ENCODE data around the gene MRM3. TPM values are rescaled to one million over a fixed set of nuclear protein-coding genes. Genes with fewer than 3 reads are reported as not detected.

The MRM3 gene
- total and polyA plus RNA-seq, 2 donors (not counting 1 experiment from before 2014, with no cell fraction given): 11.6 to 20.9 TPM

- Mint-ChIP-seq H3K4me3 (no peak overlapping the region), H3K27ac (no peak overlapping the region), H3K9me3 (ENCODE audit: insufficient read depth) (no peaks in the 10 kb centered on the region), H3K4me1 (peaks cover 5% of the 10 kb centered on the region), H3K27me3 (no peaks in the 10 kb centered on the region)
- H3K9me3 ChIP-seq (ENCODE audit: control extremely low read depth in 1 of 3, control insufficient read depth in 2 of 3, insufficient read depth in 1 of 3, low read length in 2 of 3): no peaks in the 10 kb centered on the region
- no peak for DNase-seq
- intact Hi-C loops (cut with micrococcal nuclease): no loop called here
- WGBS (ENCODE audit: insufficient coverage): 91% methylated on average over 8 of the region's 9 CpGs
- no peaks in the 10 kb centered on the region for H3K27me3 ChIP-seq (replicated peaks in 1 of 4; ENCODE audit: control extremely low read depth in 1 of 4, control insufficient read depth in 3 of 4, insufficient read depth in 4 of 4, low read length in 3 of 4)
- H3K27ac ChIP-seq (ENCODE audit: low read length in 2 of 2): no peak overlapping the region
- TF ChIP-seq CTCF (IDR thresholded peaks at IDR 0.05): no peak
- TF ChIP-seq EZH2 (IDR thresholded peaks at IDR 0.05; ENCODE audit: borderline replicate concordance, insufficient read depth, low read depth, low read length, poor library complexity, severe bottlenecking): no peak
- no peak overlapping the region for H3K4me3 ChIP-seq (ENCODE audit: control extremely low read depth in 1 of 5, extremely low read depth in 1 of 5, insufficient read depth in 1 of 5, low read depth in 2 of 5, low read length in 4 of 5)
- no peaks in the 10 kb centered on the region for H4K20me1 ChIP-seq (ENCODE audit: control insufficient read depth, insufficient read depth, low read length, poor library complexity, severe bottlenecking)
- no peak overlapping the region for H3K9ac ChIP-seq (ENCODE audit: low read length)
- ChIA-PET CTCF (interaction anchor here (1.3 to 3.9 kb wide), 7 partner anchors 18 to 261 kb away, joined by 3 to 17 read pairs (median 7); partner anchors contain the start of genes NXN and TIMM22), POLR2A (no interaction called here)
- no peak overlapping the region for H3K4me2 ChIP-seq (replicated peaks; ENCODE audit: low read depth, low read length, poor library complexity, severe bottlenecking)
- no peak for ATAC-seq (ENCODE audit: low read depth)
- peaks cover 4 to 19% of the 10 kb centered on the region in 2 experiments for H3K36me3 ChIP-seq (replicated peaks in 1 of 2; ENCODE audit: control extremely low read depth in 1 of 2, control insufficient read depth in 1 of 2, extremely low read depth in 1 of 2, insufficient read depth in 2 of 2, low read length in 1 of 2)
- no peaks in the 10 kb centered on the region for H3K79me2 ChIP-seq (ENCODE audit: control insufficient read depth, insufficient read depth, low read length)
- H3K4me1 ChIP-seq (ENCODE audit: control insufficient read depth in 2 of 2, insufficient read depth in 2 of 2, low read length in 2 of 2): peaks cover 0 to 8% of the 10 kb centered on the region in 2 donors
- H2AFZ ChIP-seq (ENCODE audit: insufficient read depth, low read depth, low read length, poor library complexity, severe bottlenecking): no peak overlapping the region
Observed at GRCh38 chr17:795721-796120, 13.6 kb downstream of the MRM3 start.

DNA sequence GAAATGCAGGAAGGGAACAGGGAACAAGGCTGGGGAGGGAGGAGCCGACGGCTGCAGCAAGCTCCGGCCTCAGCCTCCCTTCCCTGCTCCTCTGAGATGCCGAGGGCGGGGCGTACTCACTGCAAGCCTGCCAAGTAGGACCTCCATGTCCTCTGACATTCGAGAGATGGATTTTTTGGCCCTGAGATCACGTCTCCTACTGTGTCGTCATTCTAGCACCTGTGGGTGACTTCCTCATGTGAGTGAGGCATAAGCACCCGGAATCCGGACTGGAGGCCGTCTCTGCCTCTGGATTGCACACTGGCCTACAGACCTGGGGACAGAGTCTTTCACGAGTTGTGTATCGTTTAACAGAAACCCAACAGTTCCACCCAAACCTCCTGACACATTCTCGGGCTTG, 14.5 kb downstream of the MRM3 start:
- ATAC-seq (ENCODE audit: low read depth) (no peak), DNase-seq (no peak)
- Histone ChIP-seq H3K36me3 (replicated peaks in 1 of 2; ENCODE audit: control extremely low read depth in 1 of 2, control insufficient read depth in 1 of 2, extremely low read depth in 1 of 2, insufficient read depth in 2 of 2, low read length in 1 of 2) (peaks cover 4 to 12% of the 10 kb centered on the region in 2 experiments), H3K27me3 (replicated peaks in 1 of 4; ENCODE audit: control extremely low read depth in 1 of 4, control insufficient read depth in 3 of 4, insufficient read depth in 4 of 4, low read length in 3 of 4) (no peaks in the 10 kb centered on the region), H3K4me1 (ENCODE audit: control insufficient read depth in 2 of 2, insufficient read depth in 2 of 2, low read length in 2 of 2) (peaks cover 0 to 8% of the 10 kb centered on the region in 2 donors), H3K9me3 (ENCODE audit: control extremely low read depth in 1 of 3, control insufficient read depth in 2 of 3, insufficient read depth in 1 of 3, low read length in 2 of 3) (no peaks in the 10 kb centered on the region), H3K4me2 (replicated peaks; ENCODE audit: low read depth, low read length, poor library complexity, severe bottlenecking) (no peak overlapping the region), H3K9ac (ENCODE audit: low read length) (no peak overlapping the region), H4K20me1 (ENCODE audit: control insufficient read depth, insufficient read depth, low read length, poor library complexity, severe bottlenecking) (no peaks in the 10 kb centered on the region), H2AFZ (ENCODE audit: insufficient read depth, low read depth, low read length, poor library complexity, severe bottlenecking) (no peak overlapping the region), H3K4me3 (ENCODE audit: control extremely low read depth in 1 of 5, extremely low read depth in 1 of 5, insufficient read depth in 1 of 5, low read depth in 2 of 5, low read length in 4 of 5) (no peak overlapping the region), H3K79me2 (ENCODE audit: control insufficient read depth, insufficient read depth, low read length) (no peaks in the 10 kb centered on the region), H3K27ac (ENCODE audit: low read length in 2 of 2) (no peak overlapping the region)
- intact Hi-C loops (cut with micrococcal nuclease): no loop called here
- Mint-ChIP-seq H3K27ac (no peak overlapping the region), H3K9me3 (ENCODE audit: insufficient read depth) (no peaks in the 10 kb centered on the region), H3K27me3 (no peaks in the 10 kb centered on the region), H3K4me3 (no peak overlapping the region), H3K4me1 (peaks cover 5% of the 10 kb centered on the region)
- POLR2A ChIA-PET: no interaction called here
- CTCF ChIA-PET: interaction anchor here (1.3 to 3.9 kb wide), 5 partner anchors 65 to 260 kb away, joined by 3 to 17 read pairs (median 5); partner anchors contain the start of genes NXN and TIMM22
- TF ChIP-seq CTCF (IDR thresholded peaks at IDR 0.05) (no peak), EZH2 (IDR thresholded peaks at IDR 0.05; ENCODE audit: borderline replicate concordance, insufficient read depth, low read depth, low read length, poor library complexity, severe bottlenecking) (no peak)
- 96% methylated on average over 13 of the region's 15 CpGs for WGBS (ENCODE audit: insufficient coverage)

All from B cell (primary cell).